Activated CD8-positive, alpha-beta T cell treated with anti-CD3 and anti-CD28 coated beads, Interleukin-2, amount 10 ng/mL, durations not matched to agents 7 days and 5 days (primary cell): ENCODE results near the gene SLC46A1. TPM values are rescaled to one million over a fixed set of nuclear protein-coding genes. Genes with fewer than 3 reads are reported as not detected.
"Not testable (repeated sequence)": the region's sequence is repeated elsewhere in the genome, so short reads cannot be mapped to it uniquely, and the experiment has no call there.

Source experiments
- ATAC-seq: fragments of 150-1000 bp; cut with Tn5 transposase; one replicate; pipeline ENCODE4 v1.10.0; 2021; ENCODE audit warnings: moderate library complexity
- CTCF ChIA-PET: fragments of 350-600 bp; sonication (Branson Sonifier 250); formaldehyde crosslinking; loops from one replicate; lab custom pipeline; 2021; ENCODE audit warnings: antibody characterized with exemption; lab: Charles Lee
- POLR2A ChIA-PET: fragments of 350-600 bp; sonication (Branson Sonifier 250); formaldehyde crosslinking; loops from one replicate; lab custom pipeline; 2021; ENCODE audit warnings: antibody characterized with exemption; lab: Charles Lee
- DNase-seq: peaks from one replicate; pipeline ENCODE4 v3.0.0-alpha.2; 2020
- H3K27ac Mint-ChIP-seq: one replicate; pipeline ENCODE4 v1.8.0; 2021; ENCODE audit warnings: mild to moderate bottlenecking, mixed read lengths
- H3K27me3 Mint-ChIP-seq: one replicate; pipeline ENCODE4 v1.8.0; 2021; ENCODE audit warnings: low read depth, mixed read lengths
- H3K36me3 Mint-ChIP-seq: one replicate; pipeline ENCODE4 v1.8.0; 2021; ENCODE audit warnings: low read depth, mixed read lengths
- H3K4me1 Mint-ChIP-seq: one replicate; pipeline ENCODE4 v1.8.0; 2021; ENCODE audit warnings: low read depth, mixed read lengths
- H3K4me3 Mint-ChIP-seq: one replicate; pipeline ENCODE4 v1.8.0; 2021; ENCODE audit warnings: mild to moderate bottlenecking, mixed read lengths
- H3K9me3 Mint-ChIP-seq: one replicate; pipeline ENCODE4 v1.8.0; 2022; ENCODE audit warnings: mixed read lengths; ENCODE audit not compliant: insufficient read depth
- total RNA-seq, 2 experiments: library from RNA; stranded (reverse); gene quantifications; one replicate each; pipeline ENCODE4 v1.2.3, GENCODE V29; 2021

Gene SLC46A1
- 1 to 10 TPM; 2.7 to 3.1 TPM for total RNA-seq

DNA sequence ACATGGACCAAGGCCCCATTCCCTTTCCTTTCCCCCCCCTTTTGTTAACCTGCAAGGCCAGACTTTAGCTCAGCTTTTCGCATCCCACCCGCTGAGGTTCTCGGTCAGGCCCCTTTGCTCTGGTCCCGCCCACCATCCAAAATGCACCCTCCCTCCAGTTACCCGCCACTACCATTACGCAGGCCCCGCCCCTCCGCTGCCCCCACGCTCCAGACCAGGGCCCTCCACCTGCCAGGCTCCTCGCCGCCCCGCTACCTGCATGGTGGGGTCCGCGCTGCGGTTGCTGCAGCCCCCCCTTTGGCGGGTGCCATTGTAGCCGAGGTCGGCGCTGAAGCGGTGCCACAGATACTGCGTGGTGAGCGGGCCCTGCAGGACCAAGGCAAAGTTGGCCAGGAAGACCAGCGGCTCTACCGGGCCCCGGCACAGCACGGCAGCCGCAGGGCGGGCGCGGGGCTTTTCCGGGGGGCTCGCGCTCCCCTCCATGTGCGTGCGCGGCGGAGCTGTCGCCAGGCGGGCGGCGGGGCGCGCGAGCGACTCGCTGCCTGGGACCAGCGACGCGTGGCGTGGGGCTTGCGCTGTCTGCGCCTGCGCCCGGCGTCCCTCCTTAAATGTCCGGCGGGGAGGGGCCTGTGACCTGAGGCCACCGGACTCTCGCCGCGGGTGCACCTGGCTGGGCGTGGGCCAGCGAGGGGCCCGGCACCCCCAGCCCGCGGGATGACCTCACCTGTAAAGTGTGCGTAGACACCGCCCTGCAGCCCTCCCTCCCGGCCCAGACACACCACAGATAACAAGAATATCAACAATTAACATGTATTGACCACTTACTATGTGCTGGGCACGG, at the start of gene SLC46A1:
Gene SLC46A1 (minus strand): TSS at position 581 of the 841 bp plus-strand sequence. CDS start 98 bp downstream, at position 483.
- Mint-ChIP-seq H3K4me3 (peak within 1 kb of the TSS; percentile 72), H3K36me3 (no peaks in the 10 kb centered on the region), H3K9me3 (no peaks in the 10 kb centered on the region), H3K4me1 (peaks cover 13% of the 10 kb centered on the region), H3K27me3 (peaks cover 15% of the 10 kb centered on the region), H3K27ac (peak within 1 kb of the TSS; percentile 45)
- POLR2A ChIA-PET, result interaction anchor here (1.2 to 1.5 kb wide), 3 partner anchors 21 to 70 kb away, joined by 4 to 7 read pairs (median 6); partner anchors contain the start of genes IFT20, POLDIP2 and TNFAIP1
- peak; percentile 60 for DNase-seq
- peak; percentile 84 for ATAC-seq
- CTCF ChIA-PET, result interaction anchor here (3.6 kb wide), 1 partner anchor 11 kb away, joined by 19 read pairs; no protein-coding TSS in a partner anchor

- ChIA-PET POLR2A (interaction anchor here (0.7 kb wide), 1 partner anchor 28 kb away, joined by 3 read pairs; no protein-coding TSS in a partner anchor), CTCF (interaction anchor here (0.9 kb wide), 1 partner anchor 33 kb away, joined by 3 read pairs; no protein-coding TSS in a partner anchor)
- DNase-seq (no peak), ATAC-seq (no peak)
- Mint-ChIP-seq H3K27me3 (peaks cover 34% of the 10 kb centered on the region), H3K9me3 (no peaks in the 10 kb centered on the region), H3K4me3 (no peak overlapping the region), H3K4me1 (no peaks in the 10 kb centered on the region), H3K27ac (no peak overlapping the region), H3K36me3 (no peaks in the 10 kb centered on the region)
Measured at GRCh38 chr17:28449859-28450258, 43.8 kb upstream of the SLC46A1 start.

- ChIA-PET CTCF (interaction anchor here (1.1 to 1.2 kb wide), 2 partner anchors 31 to 48 kb away, joined by 3 to 4 read pairs; no protein-coding TSS in a partner anchor), POLR2A (no interaction called here)
- ATAC-seq (no peak), DNase-seq (no peak)
- Mint-ChIP-seq H3K4me1 (no peaks in the 10 kb centered on the region), H3K36me3 (no peaks in the 10 kb centered on the region), H3K27ac (no peak overlapping the region), H3K9me3 (no peaks in the 10 kb centered on the region), H3K4me3 (no peak overlapping the region), H3K27me3 (peaks cover 29% of the 10 kb centered on the region)
Measured at GRCh38 chr17:28447396-28447760, 41.4 kb upstream of the SLC46A1 start.

GRCh38 chr17:28446716-28447395, 40.8 kb upstream of the SLC46A1 start:
- CTCF ChIA-PET, result interaction anchor here (1.1 to 1.2 kb wide), 2 partner anchors 30 to 49 kb away, joined by 3 to 4 read pairs; no protein-coding TSS in a partner anchor
- no peak overlapping the region for H3K27ac Mint-ChIP-seq

DNA sequence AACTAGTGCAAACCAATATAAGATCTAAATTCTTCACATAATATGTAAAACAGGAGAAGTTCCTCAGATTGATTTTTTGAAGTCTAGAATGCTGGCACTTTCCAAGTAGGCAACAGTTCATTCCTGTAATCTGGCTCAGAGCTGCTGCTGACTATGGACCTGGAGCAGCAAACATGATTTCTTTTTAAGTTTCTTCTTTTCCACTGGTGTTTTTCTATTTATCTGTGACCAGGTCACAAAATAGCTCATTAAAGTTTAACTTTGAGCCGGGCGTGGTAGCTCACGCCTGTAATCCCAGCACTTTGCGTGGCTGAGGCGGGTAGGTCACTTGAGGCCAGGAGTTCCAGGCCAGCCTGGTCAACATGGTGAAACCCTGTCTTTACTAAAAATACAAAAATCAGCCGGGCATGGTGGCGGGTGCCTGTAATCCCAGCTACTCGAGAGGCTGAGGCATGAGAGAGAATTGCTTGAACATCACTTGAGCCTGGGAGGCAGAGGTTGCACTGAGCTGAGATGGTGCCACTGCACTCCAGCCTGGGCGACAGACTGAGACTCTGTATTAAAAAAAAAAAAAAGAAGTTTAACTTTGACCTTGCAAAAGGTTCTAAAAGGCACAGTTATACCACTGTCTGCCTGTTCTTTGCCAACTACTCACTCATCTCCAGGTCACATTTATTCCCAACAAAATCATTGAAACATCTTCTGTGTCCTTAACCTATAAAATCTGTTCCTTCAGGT, 38.1 kb upstream of the SLC46A1 start:
- peaks cover 10% of the 10 kb centered on the region for H3K27me3 Mint-ChIP-seq
- ChIA-PET CTCF (interaction anchor here (1.1 kb wide), 1 partner anchor 27 kb away, joined by 3 read pairs; no protein-coding TSS in a partner anchor), POLR2A (no interaction called here)
- no peak overlapping the region for H3K27ac Mint-ChIP-seq
- no peaks in the 10 kb centered on the region for H3K4me1 Mint-ChIP-seq
- no peak overlapping the region for H3K4me3 Mint-ChIP-seq
- ATAC-seq (no peak), DNase-seq (no peak)
- no peaks in the 10 kb centered on the region for H3K36me3 Mint-ChIP-seq
- no peaks in the 10 kb centered on the region for H3K9me3 Mint-ChIP-seq

More at GRCh38 chr17:28446716-28447395, 40.8 kb upstream of the SLC46A1 start:
- Mint-ChIP-seq H3K9me3 (no peaks in the 10 kb centered on the region), H3K36me3 (no peaks in the 10 kb centered on the region), H3K27me3 (peaks cover 28% of the 10 kb centered on the region), H3K4me3 (no peak overlapping the region), H3K4me1 (no peaks in the 10 kb centered on the region)
- POLR2A ChIA-PET, result no interaction called here
- ATAC-seq (no peak), DNase-seq (no peak)

DNA sequence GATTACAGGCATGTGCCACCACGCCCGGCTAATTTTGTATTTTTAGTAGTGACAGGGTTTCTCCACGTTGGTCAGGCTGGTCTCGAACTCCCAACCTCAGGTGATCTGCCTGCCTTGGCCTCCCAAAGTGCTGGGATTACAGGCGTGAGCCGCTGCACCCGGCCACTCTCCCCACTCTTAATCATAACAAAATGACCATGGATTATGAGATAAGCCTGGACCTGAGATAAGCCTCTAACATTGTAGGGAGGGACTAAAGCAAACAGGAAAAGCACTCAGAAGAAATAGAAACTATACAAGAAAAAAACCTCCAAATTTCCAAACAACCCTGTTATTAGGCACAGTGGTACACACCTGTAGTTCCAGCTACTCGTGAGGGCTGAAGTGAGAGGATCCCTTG, 28.3 kb upstream of the SLC46A1 start:
- H3K36me3 Mint-ChIP-seq, H3K4me1 Mint-ChIP-seq, DNase-seq, H3K9me3 Mint-ChIP-seq, ATAC-seq, H3K4me3 Mint-ChIP-seq, H3K27ac Mint-ChIP-seq, CTCF ChIA-PET, POLR2A ChIA-PET: not testable (repeated sequence)
- H3K27me3 Mint-ChIP-seq, result peaks cover 12% of the 10 kb centered on the region

DNA sequence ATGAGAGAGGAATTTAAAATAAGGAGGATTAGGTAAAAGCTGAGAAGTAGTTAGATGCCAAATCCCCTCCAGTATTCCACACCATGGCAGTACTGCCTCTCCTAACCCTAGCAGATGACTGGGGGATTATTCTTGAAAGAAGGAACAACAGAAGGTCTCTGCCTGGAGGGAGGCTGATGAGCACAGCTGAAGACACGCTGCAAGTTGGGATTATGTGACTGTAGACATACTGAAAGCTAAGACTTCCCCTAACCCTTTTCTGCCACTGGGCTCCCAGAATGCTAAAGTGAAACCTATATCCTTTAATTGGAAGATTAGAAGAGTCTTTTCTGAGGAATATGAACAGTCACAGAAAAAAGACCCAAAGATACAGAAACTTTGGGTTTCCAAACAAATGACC, 27.7 kb upstream of the SLC46A1 start:
- Mint-ChIP-seq H3K27me3 (peaks cover 11% of the 10 kb centered on the region), H3K36me3 (no peaks in the 10 kb centered on the region), H3K27ac (no peak overlapping the region), H3K4me3 (no peak overlapping the region), H3K4me1 (no peaks in the 10 kb centered on the region), H3K9me3 (no peaks in the 10 kb centered on the region)
- no peak for ATAC-seq
- POLR2A ChIA-PET, result no interaction called here
- CTCF ChIA-PET, result no interaction called here
- DNase-seq, result no peak

- H3K27me3 Mint-ChIP-seq, result peaks cover 10% of the 10 kb centered on the region
- ATAC-seq, H3K4me1 Mint-ChIP-seq, POLR2A ChIA-PET, H3K36me3 Mint-ChIP-seq, DNase-seq, H3K9me3 Mint-ChIP-seq, H3K27ac Mint-ChIP-seq, H3K4me3 Mint-ChIP-seq: not testable (repeated sequence)
- CTCF ChIA-PET, result interaction anchor here (1.1 kb wide), 1 partner anchor 11 kb away, joined by 3 read pairs; no protein-coding TSS in a partner anchor
Measured at GRCh38 chr17:28427982-28428381, 22.0 kb upstream of the SLC46A1 start.

DNA sequence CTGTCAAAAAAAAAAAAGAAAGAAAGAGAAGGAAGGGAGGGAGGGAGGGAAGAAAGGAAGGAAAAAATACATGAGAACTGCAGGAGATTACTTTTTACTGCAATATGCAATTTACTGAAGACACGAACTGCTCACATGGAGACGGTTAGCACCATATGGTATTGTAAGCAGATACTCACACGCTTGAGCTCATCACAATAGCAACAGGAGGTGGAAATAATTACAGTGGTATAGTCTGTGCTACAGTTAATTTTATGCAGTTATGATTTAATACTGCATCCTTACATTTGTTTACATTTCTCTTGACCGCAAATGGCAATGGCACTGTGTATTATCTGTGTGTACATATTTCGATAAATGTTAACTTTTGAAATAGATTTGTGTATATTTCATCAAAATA, 21.4 kb upstream of the SLC46A1 start:
- H3K9me3 Mint-ChIP-seq, result no peaks in the 10 kb centered on the region
- no peak for ATAC-seq
- CTCF ChIA-PET, result interaction anchor here (1.1 kb wide), 1 partner anchor 11 kb away, joined by 3 read pairs; no protein-coding TSS in a partner anchor
- no peaks in the 10 kb centered on the region for H3K4me1 Mint-ChIP-seq
- H3K4me3 Mint-ChIP-seq, result no peak overlapping the region
- no peak for DNase-seq
- H3K36me3 Mint-ChIP-seq, result no peaks in the 10 kb centered on the region
- no peak overlapping the region for H3K27ac Mint-ChIP-seq
- POLR2A ChIA-PET, result no interaction called here
- H3K27me3 Mint-ChIP-seq, result peaks cover 10% of the 10 kb centered on the region

- Mint-ChIP-seq H3K9me3 (no peaks in the 10 kb centered on the region), H3K36me3 (no peaks in the 10 kb centered on the region), H3K27me3 (peaks cover 6% of the 10 kb centered on the region), H3K4me3 (no peak overlapping the region), H3K4me1 (no peaks in the 10 kb centered on the region), H3K27ac (no peak overlapping the region)
- ATAC-seq (no peak), DNase-seq (no peak)
- POLR2A ChIA-PET, result no interaction called here
- CTCF ChIA-PET, result interaction anchor here (1.2 kb wide), 1 partner anchor 9 kb away, joined by 5 read pairs; no protein-coding TSS in a partner anchor
Measured at GRCh38 chr17:28426081-28426519, 20.1 kb upstream of the SLC46A1 start.

DNA sequence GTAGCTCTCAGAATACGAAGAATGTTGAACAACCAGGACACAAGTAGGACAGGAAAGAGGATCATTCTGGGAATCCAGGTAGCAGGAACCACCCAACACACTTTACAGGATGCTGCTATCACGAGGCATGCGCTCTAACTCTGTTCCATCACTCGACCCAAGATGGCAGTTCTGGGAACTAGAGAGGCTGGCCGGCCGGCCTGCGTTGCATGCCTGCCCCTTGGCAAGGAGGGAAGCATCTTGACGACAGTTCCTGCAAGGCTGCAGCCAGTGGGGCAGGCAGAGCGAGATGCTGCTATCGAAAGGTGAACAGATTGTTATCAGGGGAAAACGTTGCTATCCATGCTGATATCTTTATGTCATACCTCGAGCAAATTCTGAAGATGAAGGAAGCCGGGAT, 19.2 kb upstream of the SLC46A1 start:
- ChIA-PET CTCF (interaction anchor here (1.0 kb wide), 1 partner anchor 9 kb away, joined by 5 read pairs; no protein-coding TSS in a partner anchor), POLR2A (no interaction called here)
- Mint-ChIP-seq H3K4me1 (no peaks in the 10 kb centered on the region), H3K27ac (no peak overlapping the region), H3K9me3 (no peaks in the 10 kb centered on the region), H3K36me3 (no peaks in the 10 kb centered on the region), H3K4me3 (no peak overlapping the region), H3K27me3 (peaks cover 2% of the 10 kb centered on the region)
- DNase-seq (no peak), ATAC-seq (no peak)
